HG03045 (cell line): ENCODE results near the gene CCDC34.

Experiments
- ATAC-seq: cut with Tn5 transposase; IDR thresholded peaks from one replicate; pipeline ENCODE4 v1.9.1; 2021; ENCODE audit warnings: mild to moderate bottlenecking, moderate library complexity; ENCODE audit not compliant: unreplicated experiment

Gene CCDC34

GRCh38 chr11:27392278-27393114, 29.5 kb upstream of the CCDC34 start:
- no peak for ATAC-seq

- ATAC-seq, result no peak
Measured at GRCh38 chr11:27391331-27392015, 28.5 kb upstream of the CCDC34 start.

- ATAC-seq, result no peak
Measured at GRCh38 chr11:27390318-27391295, 27.6 kb upstream of the CCDC34 start.

- no peak for ATAC-seq
Measured at GRCh38 chr11:27388869-27389268, 25.9 kb upstream of the CCDC34 start.

- no peak for ATAC-seq
Measured at GRCh38 chr11:27388001-27388400, 25.0 kb upstream of the CCDC34 start.

- ATAC-seq, result no peak
Measured at GRCh38 chr11:27387362-27387761, 24.3 kb upstream of the CCDC34 start.

GRCh38 chr11:27386181-27386845, 23.3 kb upstream of the CCDC34 start:
- ATAC-seq, result no peak

- no peak for ATAC-seq
Measured at GRCh38 chr11:27385245-27385644, 22.2 kb upstream of the CCDC34 start.

GRCh38 chr11:27384227-27384626, 21.2 kb upstream of the CCDC34 start:
- no peak for ATAC-seq

GRCh38 chr11:27383645-27384044, 20.6 kb upstream of the CCDC34 start:
- no peak for ATAC-seq

GRCh38 chr11:27381238-27381666, 18.2 kb upstream of the CCDC34 start:
- no peak for ATAC-seq

- ATAC-seq, result no peak
Measured at GRCh38 chr11:27380771-27381170, 17.8 kb upstream of the CCDC34 start.

- no peak for ATAC-seq
Measured at GRCh38 chr11:27379449-27379848, 16.4 kb upstream of the CCDC34 start.

- ATAC-seq, result no peak
Measured at GRCh38 chr11:27375370-27375769, 12.4 kb upstream of the CCDC34 start.

- ATAC-seq, result no peak
Measured at GRCh38 chr11:27373856-27374602, 11.0 kb upstream of the CCDC34 start.

GRCh38 chr11:27373392-27373791, 10.4 kb upstream of the CCDC34 start:
- no peak for ATAC-seq

GRCh38 chr11:27372164-27372563, 9.1 kb upstream of the CCDC34 start:
- ATAC-seq, result no peak

GRCh38 chr11:27371489-27371888, 8.5 kb upstream of the CCDC34 start:
- ATAC-seq, result no peak

GRCh38 chr11:27370374-27370773, 7.4 kb upstream of the CCDC34 start:
- ATAC-seq, result no peak

- no peak for ATAC-seq
Measured at GRCh38 chr11:27367881-27368280, 4.9 kb upstream of the CCDC34 start.
